Activated CD4-positive, alpha-beta T cell treated with anti-CD3 and anti-CD28 coated beads for 4 hours (primary cell): Measurements from ENCODE around the gene CPN2.

Source experiments
- DNase-seq, 2 donors: peaks; one replicate each; pipeline ENCODE4 v3.0.0-alpha.2; 2020

CPN2 gene

DNA sequence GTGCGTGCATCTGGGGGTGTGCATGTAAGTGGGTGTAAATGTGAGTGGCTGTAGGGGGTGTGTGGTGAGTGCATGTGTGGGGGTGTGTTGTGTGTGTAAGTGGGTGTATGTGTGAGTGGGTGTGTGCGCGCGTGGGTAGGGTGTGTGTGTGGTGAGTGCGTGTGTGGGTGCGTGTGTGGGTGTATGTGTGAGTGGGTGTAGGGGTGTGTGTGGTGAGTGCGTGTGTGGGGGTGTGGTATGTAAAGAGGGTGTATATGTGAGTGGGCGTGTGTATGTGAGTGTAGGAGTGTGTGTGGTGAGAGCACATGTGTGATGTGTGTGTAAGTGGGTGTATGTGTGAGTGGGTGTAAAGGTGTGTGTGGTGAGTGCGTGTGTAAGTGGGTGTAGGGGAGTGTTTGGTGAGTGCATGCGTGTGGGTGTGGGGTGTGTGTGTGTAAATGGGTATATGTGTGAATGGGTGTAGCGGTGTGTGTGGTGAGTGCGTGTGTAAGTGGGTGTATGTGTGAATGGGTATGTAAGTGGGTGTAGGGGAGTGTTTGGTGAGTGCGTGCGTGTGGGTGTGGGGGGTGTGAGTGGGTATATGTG lies 916 bp upstream of the CPN2 start:
- no peak for DNase-seq

DNA sequence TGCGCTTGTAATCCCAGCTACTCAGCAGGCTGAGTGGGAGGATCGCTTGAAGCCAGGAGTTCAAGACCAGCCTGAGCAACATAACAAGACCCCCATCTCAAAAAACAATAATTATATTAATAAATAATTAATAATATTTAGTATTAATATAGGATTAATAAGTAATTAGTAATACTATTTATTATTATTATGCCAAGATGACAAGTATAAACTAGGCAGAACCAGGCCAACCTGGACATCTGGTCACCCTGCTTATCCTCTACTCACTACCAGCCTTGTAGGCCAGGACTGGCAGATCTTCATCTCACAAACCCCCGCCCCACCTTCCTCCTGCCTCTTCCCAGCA lies 429 bp downstream of the CPN2 start:
- DNase-seq, result no peak

DNA sequence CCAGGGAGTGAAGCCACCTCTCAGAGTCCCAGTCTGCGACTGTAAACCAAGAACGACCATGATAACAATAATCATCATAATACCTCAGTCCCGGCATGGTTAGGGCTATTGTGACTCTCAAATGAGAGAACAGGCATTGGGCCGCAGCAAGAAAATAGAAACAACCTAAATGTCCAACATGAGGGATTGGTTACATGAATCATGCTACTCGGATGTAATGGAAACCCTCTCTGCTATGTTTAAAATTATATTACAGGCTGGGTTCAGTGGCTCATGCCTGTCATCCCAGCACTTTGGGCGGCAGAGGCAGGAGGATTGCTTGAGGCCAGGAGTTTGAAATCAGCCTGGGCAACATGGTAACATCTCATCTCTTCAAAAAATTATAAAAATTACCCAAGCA lies 2.8 kb downstream of the CPN2 start:
- no peak for DNase-seq

DNA sequence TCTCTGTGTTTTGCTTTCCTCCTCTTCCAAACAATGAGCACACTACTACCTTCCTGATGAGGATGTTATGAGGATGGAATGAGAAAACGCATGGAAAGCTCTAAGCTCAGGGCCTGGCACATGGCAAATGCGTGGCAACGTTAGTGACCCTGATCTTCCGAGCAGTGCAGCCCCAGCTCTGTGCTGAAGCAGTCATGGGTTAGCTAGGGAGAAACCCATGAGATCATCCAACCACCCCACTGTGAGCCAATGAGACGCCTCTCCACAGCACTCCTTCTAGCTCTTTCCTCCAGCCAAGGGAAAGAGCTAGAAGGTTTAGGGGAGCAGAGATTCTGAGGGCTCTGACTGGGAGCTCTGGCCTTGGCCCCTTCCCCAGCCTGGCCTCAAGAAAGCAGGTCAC lies 4.5 kb downstream of the CPN2 start:
- no peak for DNase-seq

DNA sequence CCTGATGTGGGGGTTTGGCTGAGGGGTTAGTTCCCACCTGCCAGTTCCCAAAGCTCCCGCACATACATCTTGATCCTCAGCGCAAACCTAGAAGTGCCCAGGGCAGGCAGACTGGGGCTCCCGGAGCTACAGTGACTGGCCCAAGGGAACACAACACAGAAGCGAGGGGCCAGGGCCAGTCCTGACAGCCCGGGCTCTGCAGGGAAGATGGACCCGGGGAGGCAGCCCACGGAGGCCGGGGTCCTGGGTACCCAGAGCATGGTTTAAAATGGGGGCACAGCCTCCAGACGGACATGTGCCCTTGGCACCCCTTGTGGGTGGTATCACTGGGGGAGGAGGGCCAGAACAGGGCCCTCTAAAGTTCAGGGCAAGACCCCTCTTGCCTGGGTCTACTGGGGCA lies 5.1 kb downstream of the CPN2 start:
- DNase-seq, result no peak

DNA sequence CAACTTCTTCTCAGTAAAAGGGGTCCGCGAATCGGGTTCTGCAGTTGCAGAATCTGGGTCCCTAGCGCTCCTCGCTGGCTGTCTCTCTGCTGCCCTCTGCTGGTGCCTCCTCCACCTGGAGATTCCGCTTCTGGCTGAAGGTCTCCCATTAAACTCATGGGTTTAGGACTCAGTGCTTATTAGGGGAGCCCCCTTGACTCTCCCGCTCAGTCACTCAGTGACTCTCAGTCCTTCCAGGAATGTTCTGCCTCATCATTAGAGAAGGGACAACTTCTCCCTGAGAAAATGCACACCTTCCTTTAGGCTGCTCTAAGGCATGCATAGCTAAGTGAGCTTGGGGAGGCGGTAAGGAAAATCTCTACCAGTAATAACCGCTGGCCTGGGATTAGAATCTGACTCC lies 7.1 kb downstream of the CPN2 start:
- peak; percentile 58 to 77 for DNase-seq

DNA sequence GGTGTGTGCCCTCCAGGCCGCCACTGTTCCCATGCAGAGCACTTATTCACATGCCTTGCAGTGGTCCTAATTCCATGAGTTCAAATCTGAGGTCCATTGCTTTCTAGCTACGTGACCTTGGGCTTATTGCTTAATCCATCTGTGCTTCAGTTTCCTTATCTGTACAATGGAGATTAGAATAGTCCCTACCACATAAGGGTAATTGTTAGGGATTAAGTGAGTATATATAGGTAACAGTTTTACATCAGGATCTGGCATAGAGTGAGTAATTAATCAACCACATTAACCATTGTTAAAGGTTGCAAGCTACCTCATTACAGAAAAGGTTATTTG lies 7.6 kb downstream of the CPN2 start:
- DNase-seq, result no peak

DNA sequence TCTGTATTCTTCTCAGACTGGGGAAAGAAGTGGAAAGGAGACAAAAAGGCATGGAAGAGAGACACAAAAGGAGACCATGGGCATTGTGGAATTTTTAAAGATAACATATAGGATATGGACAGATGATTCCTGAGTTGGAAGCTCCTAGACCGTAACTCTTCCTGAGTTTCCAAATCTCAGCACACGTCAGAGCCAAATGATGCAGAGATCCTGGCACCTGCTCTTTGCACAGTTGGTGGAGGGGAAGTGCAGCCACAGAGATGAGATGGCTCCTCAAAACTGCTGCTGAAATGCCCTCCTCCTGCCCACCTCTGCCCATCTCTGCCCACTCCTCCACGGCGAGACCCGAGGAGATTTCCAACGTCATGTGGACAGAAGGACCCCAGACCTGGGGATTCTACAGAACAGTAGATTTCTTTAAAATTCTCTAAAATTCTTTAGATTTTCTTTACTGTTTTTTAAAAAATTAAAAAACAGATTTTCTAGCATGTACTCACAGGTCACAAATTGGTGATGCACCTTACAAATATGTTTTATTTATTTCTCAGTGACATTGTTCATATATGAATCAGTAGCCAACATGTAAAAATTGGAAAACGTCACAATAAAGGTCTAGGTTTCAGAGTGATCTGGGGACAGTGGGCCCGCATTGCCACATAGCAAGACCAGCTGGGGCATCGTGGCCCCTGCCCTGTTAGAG lies 8.1 kb downstream of the CPN2 start:
- DNase-seq, result no peak

DNA sequence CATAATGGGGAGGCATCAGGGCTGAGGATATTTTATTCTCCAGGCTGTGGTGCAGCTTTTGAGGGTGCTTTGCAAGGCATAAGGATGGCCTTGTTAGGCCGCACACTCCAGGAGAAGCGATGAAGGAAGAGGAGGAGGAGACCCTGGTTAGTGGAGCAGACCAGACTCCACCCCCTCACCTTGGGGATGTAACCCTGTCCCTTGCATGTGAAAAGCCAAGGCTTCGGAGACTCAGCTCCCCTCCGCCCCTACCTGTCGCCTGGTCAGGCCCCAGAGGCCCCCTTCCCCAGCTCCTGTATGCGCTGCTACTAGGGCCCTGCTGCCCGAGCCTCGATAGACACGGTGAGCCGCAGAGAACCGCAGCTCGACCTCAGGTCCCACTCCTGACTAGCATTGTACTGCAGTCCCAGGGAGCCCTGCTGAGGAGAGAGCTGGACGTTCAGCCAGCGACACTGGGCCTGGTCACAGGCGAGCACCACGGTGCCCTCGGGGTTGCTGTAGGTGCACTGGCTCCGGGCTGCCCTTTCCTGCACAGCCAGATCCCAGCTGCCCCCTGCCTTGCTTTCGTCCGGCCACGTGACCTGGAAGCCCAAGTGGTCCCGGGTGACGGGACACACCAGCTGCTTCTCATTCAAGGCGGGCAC lies 10.2 kb downstream of the CPN2 start:
- DNase-seq, result no peak

DNA sequence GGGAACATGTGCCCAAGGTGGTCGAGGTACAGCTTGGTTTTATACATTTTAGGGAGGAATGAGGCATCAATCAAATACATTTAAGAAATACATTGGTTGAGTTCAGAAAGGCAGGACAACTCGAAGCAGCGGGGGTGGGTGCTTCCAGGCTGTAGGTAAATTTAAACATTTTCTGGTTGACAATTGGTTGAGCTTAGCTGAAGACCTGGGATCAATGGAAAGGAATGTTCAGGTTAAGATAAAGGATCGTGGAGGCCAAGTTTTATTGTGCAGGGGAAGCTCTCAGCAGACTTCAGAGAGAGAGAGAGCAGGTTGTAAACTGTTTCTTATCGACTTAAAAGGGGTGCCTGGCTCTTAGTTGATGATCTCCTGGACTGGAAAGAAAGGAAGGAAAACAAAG lies 11.3 kb downstream of the CPN2 start:
- no peak for DNase-seq

DNA sequence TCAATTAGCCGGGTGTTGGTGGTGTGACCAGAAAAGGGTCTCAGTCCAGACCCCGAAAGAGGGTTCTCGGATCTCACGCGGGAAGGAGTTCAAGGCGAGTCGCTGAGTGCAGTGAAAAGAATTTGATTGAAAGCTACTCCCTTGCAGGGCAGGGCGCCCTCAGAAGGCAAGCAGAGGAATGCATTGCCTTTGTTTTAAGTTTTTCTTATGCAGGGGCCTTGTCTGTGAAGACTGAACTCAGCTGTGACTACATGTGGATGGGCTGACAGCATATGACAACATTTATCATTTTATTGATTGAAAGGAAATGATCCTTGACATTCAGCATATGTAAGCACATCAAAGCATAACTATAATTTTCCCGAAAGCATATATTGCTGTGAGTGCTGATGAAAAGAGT lies 11.8 kb downstream of the CPN2 start:
- DNase-seq, result no peak

DNA sequence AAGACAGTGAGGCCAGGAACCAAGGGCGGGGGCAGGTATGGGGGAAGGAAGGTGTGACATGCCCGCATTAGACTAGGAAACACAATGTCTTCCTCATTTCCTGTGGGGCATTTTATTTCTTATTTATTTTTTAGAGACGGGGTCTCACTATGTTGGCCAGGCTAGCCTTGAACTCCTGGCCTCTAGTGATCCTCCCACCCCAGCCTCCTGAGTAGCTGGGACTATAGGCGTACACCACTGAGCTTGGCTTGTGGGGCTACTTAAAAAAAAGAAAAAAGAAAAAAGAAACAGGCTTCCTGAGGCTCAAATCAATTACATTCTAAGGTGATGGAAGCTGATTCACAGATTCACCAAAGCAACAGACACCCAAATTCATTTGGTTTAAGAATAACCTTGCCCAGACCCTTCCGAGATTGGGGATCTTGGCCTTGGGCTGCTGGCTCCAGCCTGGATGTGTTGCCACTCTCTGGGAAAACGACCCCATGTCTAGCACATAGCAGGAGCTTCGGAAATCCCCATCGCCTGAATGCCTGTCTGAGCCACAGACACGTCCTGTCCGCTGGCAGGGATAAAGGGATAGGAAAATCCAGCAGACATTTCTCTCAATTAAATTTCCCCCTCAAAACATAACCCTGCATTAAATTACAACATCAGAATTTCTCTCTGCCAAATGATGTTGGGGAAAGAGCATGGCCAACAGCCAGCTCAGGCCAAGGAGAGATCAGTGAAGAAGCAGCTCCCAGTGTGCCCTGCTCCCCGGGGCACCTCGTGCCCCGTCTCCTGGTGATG lies 13.0 kb downstream of the CPN2 start:
- no peak for DNase-seq

DNA sequence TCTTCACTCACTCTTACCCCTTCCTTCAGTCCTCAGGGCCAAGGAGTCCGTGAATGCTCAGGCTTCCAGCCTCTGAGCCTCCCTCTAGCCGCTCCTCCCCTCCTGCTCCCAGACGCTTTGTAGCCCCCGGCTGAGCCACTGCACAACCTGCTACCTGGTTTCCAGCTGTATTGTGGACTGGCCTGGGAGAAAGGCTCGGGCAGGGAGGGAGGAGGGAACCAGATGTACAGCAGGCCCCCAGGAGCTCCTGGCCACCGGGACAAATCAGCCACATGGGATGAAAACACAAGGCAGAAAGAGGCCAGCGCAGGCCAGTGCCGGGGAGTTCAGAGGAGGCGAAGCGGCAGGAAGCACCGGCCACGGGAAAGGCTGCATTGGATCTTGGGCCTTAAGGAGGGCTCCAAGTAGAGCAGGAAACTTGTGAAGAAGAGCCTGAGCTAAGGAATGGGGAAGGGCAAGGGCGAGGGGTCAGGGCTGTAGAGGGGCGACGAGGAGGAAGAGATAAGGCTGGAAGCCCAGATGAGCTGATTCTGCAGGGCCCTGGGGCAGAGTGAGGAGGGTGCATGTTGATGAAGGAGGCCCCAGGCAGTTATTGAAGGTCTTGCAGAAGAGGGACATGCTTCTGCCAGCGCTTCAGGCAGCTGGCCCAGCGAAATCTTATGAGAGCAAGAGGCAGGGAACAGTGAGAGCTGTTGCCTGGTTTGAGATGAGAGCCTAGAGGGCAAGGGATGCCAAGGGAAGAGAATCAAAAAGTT lies 14.3 kb downstream of the CPN2 start:
- DNase-seq, result no peak

DNA sequence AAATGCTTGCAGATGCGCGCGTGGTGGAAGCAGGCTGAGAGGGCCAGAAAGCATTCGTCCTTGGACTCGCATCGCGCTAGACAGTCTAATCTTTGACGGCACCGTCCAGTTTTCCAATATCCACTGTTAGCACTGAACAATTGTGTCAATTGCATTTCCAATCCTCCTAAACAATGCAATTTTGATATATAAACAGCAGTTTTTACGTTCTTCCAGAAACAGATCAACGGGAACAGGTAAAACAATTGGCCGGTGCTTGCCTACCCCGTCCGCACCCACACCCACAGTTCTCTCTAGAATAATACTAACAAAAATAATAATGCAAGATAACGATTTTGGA lies 17.2 kb downstream of the CPN2 start:
- no peak for DNase-seq

DNA sequence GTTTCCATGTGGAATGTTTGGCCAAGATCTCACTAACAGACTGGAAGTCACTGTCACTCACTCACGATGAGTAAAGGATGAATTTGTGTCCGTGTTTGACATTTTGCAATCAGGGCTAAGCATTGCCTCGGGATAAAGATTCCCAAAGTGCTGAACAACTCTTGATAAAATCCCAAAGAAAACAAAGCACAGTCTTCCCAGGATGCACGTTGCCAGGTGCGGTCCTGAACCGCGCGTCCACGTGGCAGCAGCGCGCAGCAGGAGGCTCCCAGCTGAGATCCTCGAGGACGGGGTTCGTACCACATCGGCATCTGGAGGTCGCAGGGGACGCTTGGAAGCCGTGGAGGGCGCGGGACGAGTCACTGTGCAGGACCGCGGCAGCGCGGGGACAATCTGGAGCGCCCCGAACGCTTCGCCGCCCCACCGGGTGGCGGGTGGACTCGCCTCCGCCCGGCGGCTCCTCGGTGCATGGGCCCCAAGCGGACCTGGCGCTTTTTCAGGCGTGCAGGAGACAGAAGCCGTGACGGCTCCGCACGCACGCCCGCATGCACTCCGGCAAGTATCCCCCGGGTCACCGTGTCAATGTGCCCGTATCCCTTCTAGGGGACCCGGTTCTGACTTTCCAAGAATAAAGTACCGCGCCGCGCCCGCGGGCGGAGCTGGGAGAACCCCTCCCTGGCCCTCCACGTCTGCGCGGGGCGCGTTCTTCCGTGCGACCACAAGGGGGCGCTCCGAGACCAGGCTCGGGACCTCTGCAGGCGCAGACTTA lies 17.7 kb downstream of the CPN2 start:
- peak; percentile 81 to 91 for DNase-seq

DNA sequence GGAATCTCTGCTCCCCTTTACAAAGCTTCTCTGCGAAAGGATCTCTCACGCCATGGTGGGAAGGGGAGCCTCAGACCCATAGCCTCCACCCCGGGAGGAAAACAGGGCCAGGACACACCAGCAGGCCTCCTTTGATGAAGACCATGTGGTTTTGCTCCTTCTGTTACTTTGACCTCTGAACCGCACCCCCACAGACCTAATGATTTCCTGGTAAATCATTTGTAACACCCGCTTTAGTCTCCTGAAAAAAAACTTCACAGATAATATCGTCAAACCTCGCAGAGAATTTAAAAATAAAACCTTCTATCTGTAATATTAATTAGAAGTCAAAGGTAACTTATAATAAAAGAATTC lies 18.3 kb downstream of the CPN2 start:
- no peak for DNase-seq

DNA sequence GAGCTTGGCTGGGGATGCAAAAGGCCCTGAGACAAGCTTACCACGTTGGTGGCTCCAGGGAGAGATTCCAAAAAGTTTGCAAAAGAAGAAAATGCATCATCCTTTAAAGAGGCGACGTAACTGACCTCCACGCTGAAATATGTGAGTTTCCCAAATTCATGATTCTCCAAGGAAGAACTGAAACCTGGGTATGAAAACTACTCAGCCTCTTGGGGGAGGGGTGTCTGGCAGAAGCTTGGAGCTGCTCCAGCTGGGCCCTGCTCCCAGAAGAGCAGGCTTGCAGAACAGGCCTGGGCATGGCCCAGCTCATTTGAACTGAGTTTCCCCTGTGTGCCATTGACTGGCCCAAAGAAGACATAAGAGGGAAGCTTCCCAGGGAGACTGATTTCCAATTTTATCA lies 20.5 kb downstream of the CPN2 start:
- no peak for DNase-seq

DNA sequence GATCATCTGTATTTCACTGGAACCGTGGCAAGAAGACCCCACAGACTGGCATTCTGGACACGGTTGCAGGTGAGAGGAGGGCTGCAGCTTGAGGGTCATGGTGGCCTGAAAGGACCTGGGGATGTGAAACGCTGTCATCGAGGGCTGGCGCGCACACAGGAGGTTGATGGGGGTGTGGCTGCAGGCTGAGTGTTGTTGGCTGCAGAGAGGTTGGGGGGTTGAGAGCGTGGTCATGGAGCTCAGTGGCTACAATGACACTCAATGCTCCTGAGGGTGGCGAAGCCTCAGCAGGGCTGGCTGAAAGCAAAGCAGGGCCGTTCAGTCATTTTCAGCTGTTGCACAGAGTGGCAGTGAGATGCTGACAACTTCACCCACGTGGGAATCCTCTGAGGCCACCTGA lies 21.0 kb downstream of the CPN2 start:
- DNase-seq, result no peak

DNA sequence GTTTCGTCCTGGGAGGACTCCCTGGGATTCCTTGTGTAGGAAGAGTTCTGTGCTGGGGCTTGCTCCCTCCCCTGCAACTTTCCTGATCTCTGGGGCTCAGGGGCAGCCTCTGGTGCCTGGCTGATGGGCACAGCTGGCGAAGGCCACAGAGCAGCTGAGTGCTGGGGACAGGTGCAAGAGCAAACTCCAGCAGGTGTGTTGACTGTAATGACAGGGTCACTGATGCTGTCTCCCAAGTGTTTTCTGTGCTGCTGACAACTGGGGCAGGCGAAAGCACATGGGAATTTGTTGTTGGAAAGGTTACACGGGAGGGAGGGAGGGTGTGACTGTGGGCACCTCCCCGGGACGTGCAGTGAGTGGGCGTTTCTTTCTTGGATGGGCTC lies 21.6 kb downstream of the CPN2 start:
- DNase-seq, result no peak

DNA sequence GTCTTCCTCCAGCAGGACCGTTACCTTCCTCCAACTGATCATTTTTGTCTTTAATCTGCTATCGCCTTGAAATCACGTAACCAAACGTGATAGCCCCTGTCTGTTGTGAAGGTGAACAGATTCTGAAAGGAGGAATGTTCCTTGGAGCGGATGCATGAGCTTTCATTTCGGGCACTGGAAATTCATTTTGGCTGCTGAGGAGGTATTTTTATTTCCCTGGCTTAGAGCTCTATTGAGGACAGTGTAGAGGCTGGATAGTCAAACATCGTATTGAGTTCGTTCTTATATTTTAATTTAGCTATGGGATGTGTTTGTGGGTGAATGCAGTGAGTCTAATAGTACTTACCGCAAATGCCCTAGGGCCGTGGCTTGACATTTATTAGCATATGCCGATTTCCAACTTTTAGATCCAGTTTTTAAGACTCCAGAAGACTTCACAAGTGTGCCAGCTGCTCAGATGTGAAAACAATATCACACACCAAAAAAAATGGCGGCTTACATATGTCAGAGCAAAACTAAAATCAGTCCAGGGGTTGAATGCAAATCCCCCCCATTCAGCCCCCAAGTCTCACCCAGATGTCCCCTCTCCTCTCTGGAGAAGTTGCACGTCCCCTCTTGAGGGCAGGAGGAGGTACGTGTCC lies 22.1 kb downstream of the CPN2 start:
- no peak for DNase-seq

DNA sequence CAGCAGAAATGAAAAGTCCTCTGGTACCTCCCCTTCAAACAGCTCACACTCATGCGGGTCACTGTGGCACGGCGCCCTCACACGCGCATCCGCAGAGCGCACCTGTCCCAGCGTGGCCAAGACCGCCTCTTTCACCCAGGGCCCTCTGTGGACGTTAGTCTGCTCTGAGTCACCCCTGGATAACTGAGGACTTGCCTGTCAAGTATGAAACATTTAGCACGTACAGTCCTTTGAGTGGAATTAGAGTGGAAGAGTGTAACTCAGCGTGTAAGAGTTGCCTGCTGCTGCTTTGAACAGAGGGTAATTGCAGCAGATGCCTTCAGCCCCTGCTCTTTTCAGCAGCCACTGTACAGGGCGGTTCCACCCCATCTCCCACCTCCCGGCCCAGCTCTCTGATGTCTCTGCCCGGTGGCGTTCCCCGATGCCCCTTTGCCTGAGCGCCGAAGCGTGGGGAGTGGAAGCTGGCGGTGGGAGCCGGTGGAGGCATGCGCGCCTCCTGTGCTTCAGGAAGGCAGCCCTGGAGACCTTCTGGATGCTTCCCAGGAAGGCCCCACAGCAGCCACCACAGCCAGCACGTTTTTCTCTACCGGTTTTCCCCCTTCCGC lies 23.0 kb downstream of the CPN2 start:
- no peak for DNase-seq
